ENCODE measurements around the gene FAM83D. TPM values are rescaled to one million over a fixed set of nuclear protein-coding genes. Genes with fewer than 3 reads are reported as not detected.

The FAM83D gene
- total RNA-seq, 1 experiment from 2014 or later: 48.1 TPM

DNA sequence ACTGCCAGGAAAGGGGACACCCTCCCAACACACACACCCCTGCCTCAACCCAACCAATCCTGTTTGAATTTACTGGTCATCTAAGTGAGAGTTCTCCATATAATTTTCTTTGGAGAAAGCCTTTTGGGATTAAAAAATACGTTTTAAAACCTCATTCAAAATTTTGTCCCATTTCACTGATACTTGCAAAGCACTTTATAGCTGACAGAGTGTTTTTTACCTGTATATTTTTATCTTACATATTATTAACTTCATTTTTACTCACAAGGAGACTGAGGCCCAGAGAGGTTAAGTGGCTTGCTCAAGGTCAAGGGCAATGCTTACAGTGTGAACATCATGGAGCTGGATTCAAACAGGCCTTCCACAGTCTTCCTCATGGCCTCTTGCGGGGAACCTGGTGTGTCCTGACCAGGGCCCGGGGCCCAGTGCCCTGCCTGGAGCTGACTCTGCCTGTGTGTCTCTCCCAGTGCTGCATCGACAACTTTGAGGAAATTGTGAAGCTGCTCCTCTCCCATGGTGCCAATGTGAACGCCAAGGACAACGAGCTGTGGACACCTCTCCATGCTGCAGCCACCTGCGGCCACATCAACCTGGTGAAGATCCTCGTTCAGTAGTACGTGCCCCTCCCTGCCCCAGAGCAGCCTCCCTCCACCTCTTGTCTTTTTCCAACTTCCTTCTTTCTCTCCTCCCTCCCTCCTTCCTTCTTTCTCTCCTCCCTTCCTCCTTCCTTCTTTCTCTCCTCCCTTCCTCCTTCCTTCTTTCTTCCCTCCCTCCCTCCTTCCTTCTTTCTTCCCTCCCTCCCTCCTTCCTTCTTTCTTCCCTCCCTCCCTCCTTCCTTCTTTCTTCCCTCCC is 30.9 kb upstream of the FAM83D start:
- no peak overlapping the region for H2BK120ac ChIP-seq (ENCODE audit: low read depth, low read length, poor library complexity, severe bottlenecking)
- WGBS (ENCODE audit: extremely low coverage, insufficient read length, low lambda C conversion rate): no CpG with 5 or more reads among the region's 9 CpGs
- H3K23me2 ChIP-seq (ENCODE audit: insufficient read length, low read depth, low read length, poor library complexity, severe bottlenecking): peaks cover 5% of the 10 kb centered on the region
- H3K4me3 Mint-ChIP-seq: no peak overlapping the region
- no peak overlapping the region for H3K27ac ChIP-seq (ENCODE audit: insufficient read length, low read depth, low read length)
- no peak overlapping the region for H2BK15ac ChIP-seq (ENCODE audit: low read depth, low read length)
- no peak overlapping the region for H4K91ac ChIP-seq (ENCODE audit: insufficient read length, low read depth, low read length)
- no peak overlapping the region for H4K8ac ChIP-seq (replicated peaks; ENCODE audit: insufficient read length, low read depth, low read length)
- H3K27me3 Mint-ChIP-seq (ENCODE audit: low read depth): peaks cover 1% of the 10 kb centered on the region; the same call in 1 of the 2 replicates
- no peak overlapping the region for H3K56ac ChIP-seq (ENCODE audit: insufficient read length, low read depth, low read length)
- no peak overlapping the region for H3K27ac Mint-ChIP-seq
- no peak overlapping the region for H2BK20ac ChIP-seq (ENCODE audit: low read depth, low read length, poor library complexity, severe bottlenecking)
- no peaks in the 10 kb centered on the region for H3K79me1 ChIP-seq (ENCODE audit: insufficient read depth, low read depth, low read length, poor library complexity, severe bottlenecking)
- H3K4me1 Mint-ChIP-seq: peaks cover 18 to 19% of the 10 kb centered on the region in 2 experiments
- no peak for TF ChIP-seq CTCF (conservative IDR thresholded peaks at IDR 0.05)
- H2BK5ac ChIP-seq (ENCODE audit: insufficient read length, low read length): no peak overlapping the region
- H3K14ac ChIP-seq (ENCODE audit: insufficient read depth, low read length): no peak overlapping the region
- no peaks in the 10 kb centered on the region; a peak in 2 of 7 replicates for H3K36me3 Mint-ChIP-seq (ENCODE audit: insufficient read depth in 1 of 3, low read depth in 3 of 3)
- no peaks in the 10 kb centered on the region for H3K27me3 ChIP-seq (ENCODE audit: insufficient read depth, low read length)
- no peak overlapping the region for H2AFZ ChIP-seq (ENCODE audit: low read length)
- H3K9ac ChIP-seq (ENCODE audit: extremely low read depth, insufficient read length, low read length): no peak overlapping the region
- no peak overlapping the region for H3T11ph ChIP-seq (ENCODE audit: low read length)
- no peak overlapping the region for H4K5ac ChIP-seq (ENCODE audit: insufficient read length, low read depth, low read length)
- H2BK12ac ChIP-seq (ENCODE audit: insufficient read length, low read depth, low read length): no peak overlapping the region
- no peak overlapping the region for H3K4me2 ChIP-seq (ENCODE audit: insufficient read depth, insufficient read length, low read length)
- DNase-seq: no peak
- H3K18ac ChIP-seq (ENCODE audit: insufficient read length, low read depth, low read length): no peak overlapping the region
- peaks cover 3% of the 10 kb centered on the region; the same call in 1 of the 2 replicates for H3K4me1 ChIP-seq (ENCODE audit: insufficient read depth, low read length)
- H3K9me3 ChIP-seq (ENCODE audit: control insufficient read depth, low read depth, low read length): no peaks in the 10 kb centered on the region
- no peaks in the 10 kb centered on the region for H3K79me2 ChIP-seq (ENCODE audit: insufficient read depth, low read length)
- H4K20me1 ChIP-seq (ENCODE audit: control insufficient read depth, insufficient read depth, insufficient read length): no peaks in the 10 kb centered on the region
- no peak overlapping the region for H3K4ac ChIP-seq (ENCODE audit: low read depth, low read length)
- no peak overlapping the region for H2AK5ac ChIP-seq (ENCODE audit: insufficient read length, low read length)
- no peaks in the 10 kb centered on the region for H3K9me3 Mint-ChIP-seq
- no peak overlapping the region for H3K23ac ChIP-seq (ENCODE audit: insufficient read length, low read depth, low read length)
